DMS153 (cell line): Measurements from ENCODE around the gene HOXD8.

Experiments used
- DNase-seq: peaks from one replicate; lab custom pipeline; 2025; lab: John Stamatoyannopoulos, UW

HOXD8 gene

GRCh38 chr2:176147800-176148496 lies 18.4 kb downstream of the HOXD8 start:
- DNase-seq: no peak

GRCh38 chr2:176148751-176149421 lies 19.4 kb downstream of the HOXD8 start:
- DNase-seq: no peak

- no peak for DNase-seq
Observed at GRCh38 chr2:176149481-176149938, 20.0 kb downstream of the HOXD8 start.

- DNase-seq: no peak
Observed at GRCh38 chr2:176149939-176150583, 20.6 kb downstream of the HOXD8 start.

GRCh38 chr2:176150584-176151441 lies 21.3 kb downstream of the HOXD8 start:
- no peak for DNase-seq

- DNase-seq: no peak
Observed at GRCh38 chr2:176151442-176152287, 22.2 kb downstream of the HOXD8 start, which contains the start of gene HOXD4. Gene HOXD4, plus strand, starts transcription at chr2:176151550. Its CDS starts 84 bp downstream, at chr2:176151634.

GRCh38 chr2:176152350-176153181 lies 23.1 kb downstream of the HOXD8 start:
- DNase-seq: no peak

GRCh38 chr2:176154576-176155252 lies 25.2 kb downstream of the HOXD8 start:
- DNase-seq: no peak

- no peak for DNase-seq
Observed at GRCh38 chr2:176155356-176156044, 26.0 kb downstream of the HOXD8 start.

- DNase-seq: no peak
Observed at GRCh38 chr2:176156301-176156806, 26.8 kb downstream of the HOXD8 start.

- DNase-seq: no peak
Observed at GRCh38 chr2:176156807-176157498, 27.4 kb downstream of the HOXD8 start, which contains the start of gene HOXD3. Gene HOXD3, plus strand, starts transcription at chr2:176157307. Its CDS starts 11,808 bp downstream, at chr2:176169115.

GRCh38 chr2:176157499-176158185 lies 28.1 kb downstream of the HOXD8 start:
- peak; percentile 91 for DNase-seq

- DNase-seq: no peak
Observed at GRCh38 chr2:176158186-176158591, 28.7 kb downstream of the HOXD8 start.

- no peak for DNase-seq
Observed at GRCh38 chr2:176158855-176159662, 29.6 kb downstream of the HOXD8 start.

- no peak for DNase-seq
Observed at GRCh38 chr2:176159663-176160250, 30.3 kb downstream of the HOXD8 start.
